Activated T-cell treated with anti-CD3 and anti-CD28 coated beads, Interleukin-2, amount 50 U/mL, for 4 hours (primary cell): Measurements from ENCODE around the gene TMEM179. TPM values are rescaled to one million over a fixed set of nuclear protein-coding genes. Genes with fewer than 3 reads are reported as not detected.

Experiments used
- total RNA-seq, 3 donors: library from RNA; stranded (reverse); gene quantifications; one replicate each; pipeline ENCODE4 v1.2.1, GENCODE V29; 2021

The TMEM179 gene
- total RNA-seq, 3 donors from 2014 or later, result not detected

Other genes starting within 250 kb of the TMEM179 start
- not detected for gene C14orf180, start 25.0 kb downstream of the TMEM179 start, total RNA-seq
- gene INF2, start 84.8 kb upstream of the TMEM179 start, total RNA-seq, result 10 to 100 TPM; 51.8 to 54.9 (median 54.5) TPM
- 1 to 10 TPM in 1 of 3 donors, under 1 TPM in 2; 0.66 to 1.2 (median 0.69) TPM for gene ADSS1, start 119.5 kb upstream of the TMEM179 start, total RNA-seq
- 100 to 1,000 TPM; 135 to 157 (median 149) TPM for gene SIVA1, start 148.4 kb upstream of the TMEM179 start, total RNA-seq
- 100 to 1,000 TPM; 107 to 124 (median 116) TPM for gene AKT1, start 191.0 kb upstream of the TMEM179 start, total RNA-seq
- gene ZBTB42, start 196.3 kb upstream of the TMEM179 start, total RNA-seq, result 1 to 10 TPM; 3.6 to 4.1 (median 4.0) TPM